Activated CD4-positive, CD25-positive, alpha-beta regulatory T cell treated with anti-CD3 and anti-CD28 coated beads, Interleukin-2, amount 50 U/mL, for 24 hours (primary cell): Measurements from ENCODE around the gene CHST11.
"Not testable (repeated sequence)": the region's sequence is repeated elsewhere in the genome, so short reads cannot be mapped to it uniquely, and the experiment has no call there.

Source experiments
- ATAC-seq, 2 donors: fragments of 150-1000 bp; cut with Tn5 transposase; one replicate each; pipeline ENCODE4 v1.10.0; 2021; ENCODE audit warnings: mild to moderate bottlenecking in 1 of 2, moderate library complexity in 1 of 2

The CHST11 gene

GRCh38 chr12:104785886-104786285 is 329.1 kb downstream of the CHST11 start:
- ATAC-seq = no peak

GRCh38 chr12:104786352-104786751 is 329.6 kb downstream of the CHST11 start:
- no peak for ATAC-seq

- no peak for ATAC-seq
These were observed 332.1 kb downstream of the CHST11 start for GRCh38 chr12:104788840-104789271.

GRCh38 chr12:104790296-104791125 is 333.8 kb downstream of the CHST11 start:
- ATAC-seq = no peak

- no peak for ATAC-seq
These were observed 335.8 kb downstream of the CHST11 start for GRCh38 chr12:104792570-104792969.

- ATAC-seq = no peak
These were observed 336.5 kb downstream of the CHST11 start for GRCh38 chr12:104793285-104793684.

- no peak for ATAC-seq
These were observed 337.2 kb downstream of the CHST11 start for GRCh38 chr12:104793968-104794367.

GRCh38 chr12:104796475-104796862 is 339.7 kb downstream of the CHST11 start:
- ATAC-seq = no peak

- no peak for ATAC-seq
These were observed 342.7 kb downstream of the CHST11 start for GRCh38 chr12:104799458-104799857.

GRCh38 chr12:104801005-104801404 is 344.3 kb downstream of the CHST11 start:
- no peak for ATAC-seq

- no peak for ATAC-seq
These were observed 344.7 kb downstream of the CHST11 start for GRCh38 chr12:104801427-104801826.

- no peak for ATAC-seq
These were observed 345.5 kb downstream of the CHST11 start for GRCh38 chr12:104802208-104802607.

- no peak for ATAC-seq
These were observed 348.4 kb downstream of the CHST11 start for GRCh38 chr12:104805186-104805585.

- ATAC-seq = not testable (repeated sequence)
These were observed 349.4 kb downstream of the CHST11 start for GRCh38 chr12:104806194-104806593.

GRCh38 chr12:104809251-104809650 is 352.5 kb downstream of the CHST11 start:
- ATAC-seq = no peak

GRCh38 chr12:104809706-104810385 is 353.1 kb downstream of the CHST11 start:
- no peak for ATAC-seq
